Measurements from ENCODE around the gene NEIL3.
"Not testable (repeated sequence)": the region's sequence is repeated elsewhere in the genome, so short reads cannot be mapped to it uniquely, and the experiment has no call there.

Gene NEIL3

DNA sequence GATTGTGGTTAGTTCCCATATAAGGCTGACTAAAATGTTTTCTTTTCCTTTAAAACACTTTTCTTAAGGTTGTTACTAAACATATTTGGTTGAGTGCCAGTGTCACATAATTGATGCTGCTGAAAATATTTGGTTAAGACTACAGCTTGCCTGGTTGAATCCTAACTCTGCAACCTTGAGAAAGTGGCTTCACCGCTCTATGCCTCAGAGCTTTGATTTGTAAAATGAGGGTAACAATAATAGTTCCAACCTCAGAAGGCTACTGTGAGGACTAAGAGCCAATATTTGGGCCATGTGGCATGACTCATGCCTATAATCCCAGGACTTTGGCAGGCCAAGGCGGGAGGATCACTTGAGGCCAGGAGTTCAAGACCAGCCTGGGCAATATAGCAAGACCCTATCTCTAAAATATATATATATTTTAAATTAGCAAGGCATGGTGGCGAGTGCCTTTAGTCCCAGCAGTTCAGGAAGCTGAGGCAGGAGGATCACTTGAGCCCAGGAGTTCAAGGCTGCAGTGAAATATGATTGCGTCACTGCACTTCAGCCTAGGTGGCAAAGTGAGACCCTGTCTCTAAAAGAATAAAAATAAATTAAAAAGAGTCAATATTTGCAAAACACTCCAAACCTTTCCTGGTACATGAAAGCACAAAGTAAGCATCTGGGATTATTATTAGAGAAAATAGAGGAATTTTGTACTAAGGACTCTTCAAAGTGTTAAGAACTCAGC is 7.1 kb upstream of the NEIL3 start:
- no peak for DNase-seq

GRCh38 chr4:177304094-177304493 is 5.6 kb upstream of the NEIL3 start:
- DNase-seq, result no peak

GRCh38 chr4:177304864-177305263 is 4.8 kb upstream of the NEIL3 start:
- DNase-seq, result not testable (repeated sequence)

GRCh38 chr4:177308125-177308524 is 1.5 kb upstream of the NEIL3 start:
- peak; percentile 45 for DNase-seq

DNA sequence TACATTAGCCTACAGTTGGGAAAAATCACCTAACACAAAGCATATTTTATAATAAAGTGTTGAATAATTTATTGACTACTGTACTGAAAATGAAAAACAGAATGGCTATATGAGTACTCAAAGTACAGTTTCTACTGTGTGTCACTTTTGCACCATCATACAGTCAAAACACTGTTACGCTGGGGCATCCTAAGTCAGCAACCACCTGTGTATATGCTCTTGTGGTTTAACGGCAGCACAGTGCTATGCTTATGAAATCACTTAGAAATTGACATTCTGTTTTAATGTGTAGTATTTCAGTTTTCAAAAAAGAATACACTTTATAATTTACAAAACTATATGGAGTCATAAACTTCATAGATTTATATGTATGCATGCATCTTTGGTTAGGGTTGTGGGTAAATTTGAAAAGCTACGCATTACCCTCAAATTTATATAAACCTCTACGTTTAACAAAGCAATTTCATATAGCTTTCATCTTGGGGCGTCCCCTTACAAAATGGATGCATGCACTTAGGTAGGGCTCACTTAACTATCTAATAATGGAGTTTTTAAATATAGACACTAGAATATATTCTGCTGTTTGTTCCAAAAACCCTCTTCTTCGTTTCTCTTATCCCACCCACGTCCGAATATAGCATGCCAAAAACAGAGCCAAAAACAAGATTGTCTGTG is 690 bp upstream of the NEIL3 start:
- DNase-seq, result peak; percentile 75

- DNase-seq, result no peak
These were observed 1.9 kb downstream of the NEIL3 start for GRCh38 chr4:177311589-177311988.

DNA sequence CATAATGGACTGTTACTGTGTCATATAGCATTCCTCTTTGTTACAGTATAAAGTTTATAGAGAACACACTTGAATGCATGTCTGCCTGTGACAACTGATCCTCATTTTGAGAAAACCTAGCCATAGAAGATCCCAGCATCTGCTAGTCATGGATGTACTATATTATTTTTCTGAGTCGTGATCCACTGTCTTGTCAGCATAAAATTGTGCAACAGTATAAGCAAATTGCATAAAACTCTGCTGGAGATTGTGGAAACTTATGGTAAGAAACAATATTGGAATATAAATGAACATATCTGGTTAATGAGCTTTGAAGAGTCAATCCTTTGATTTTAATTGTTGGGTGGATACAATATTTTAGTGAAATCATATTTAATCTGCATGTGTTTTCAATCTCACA is 3.6 kb downstream of the NEIL3 start:
- no peak for DNase-seq

- no peak for DNase-seq
These were observed 6.2 kb downstream of the NEIL3 start for GRCh38 chr4:177315767-177316464.

DNA sequence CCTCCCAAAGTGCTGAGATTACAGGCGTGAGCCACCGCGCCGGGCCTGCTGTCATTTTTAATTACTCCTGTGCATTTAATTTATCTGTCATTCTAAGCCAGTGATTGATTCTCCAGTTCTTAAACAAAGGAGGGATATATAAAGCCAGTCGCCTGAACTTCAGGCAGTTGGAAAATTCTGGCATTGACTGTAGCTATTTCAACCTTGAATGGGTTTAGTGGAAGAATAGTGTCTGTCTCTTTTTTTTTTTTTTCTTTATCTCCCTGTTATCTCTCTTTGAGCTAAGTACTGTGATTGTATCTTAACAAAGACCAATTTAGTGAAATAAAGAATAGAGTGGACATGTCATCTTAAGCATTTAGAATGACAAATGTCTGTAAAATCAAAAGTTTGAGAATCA is 11.0 kb downstream of the NEIL3 start:
- DNase-seq, result no peak

GRCh38 chr4:177321647-177322046 is 12.0 kb downstream of the NEIL3 start:
- DNase-seq, result no peak

DNA sequence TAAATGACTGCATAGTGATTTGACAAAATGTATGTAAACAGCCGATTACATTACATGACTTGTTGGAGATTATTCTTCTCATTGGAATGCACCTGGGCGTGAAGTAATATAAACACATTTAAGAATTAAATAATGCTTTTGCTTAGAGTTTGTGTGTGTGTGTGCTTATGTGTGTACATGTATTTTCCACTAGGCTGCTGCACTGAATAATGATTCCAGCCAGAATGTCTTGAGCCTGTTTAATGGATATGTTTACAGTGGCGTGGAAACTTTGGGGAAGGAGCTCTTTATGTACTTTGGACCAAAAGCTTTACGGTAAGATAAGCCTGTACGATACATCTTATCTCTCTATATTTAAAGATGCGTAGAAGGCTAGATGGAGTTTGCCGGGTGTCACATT is 12.6 kb downstream of the NEIL3 start:
- DNase-seq, result no peak

GRCh38 chr4:177322881-177323280 is 13.2 kb downstream of the NEIL3 start:
- DNase-seq, result no peak

- no peak for DNase-seq
These were observed 13.7 kb downstream of the NEIL3 start for GRCh38 chr4:177323416-177323815.

DNA sequence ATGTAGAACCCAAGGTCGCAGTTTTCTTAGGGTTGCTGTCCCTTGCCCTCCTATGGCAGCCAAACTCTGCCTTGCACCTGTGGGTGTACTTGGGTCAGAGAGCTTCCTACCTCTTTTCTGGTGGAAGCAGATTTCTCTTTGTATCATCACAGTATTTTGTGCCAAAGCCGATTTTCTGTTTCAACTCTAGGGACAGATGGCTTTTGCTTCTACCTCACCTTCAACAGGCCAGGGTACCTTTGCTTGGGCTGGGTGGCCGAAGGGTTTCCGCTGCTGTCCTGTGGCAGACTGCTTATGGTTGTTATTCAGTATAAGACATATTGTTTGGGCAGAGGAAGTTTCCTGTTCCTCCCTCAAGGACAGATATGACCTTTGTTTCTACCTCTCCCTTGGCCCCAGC is 22.4 kb downstream of the NEIL3 start:
- no peak for DNase-seq

GRCh38 chr4:177339477-177340374 is 30.1 kb downstream of the NEIL3 start:
- DNase-seq, result peak; percentile 30

DNA sequence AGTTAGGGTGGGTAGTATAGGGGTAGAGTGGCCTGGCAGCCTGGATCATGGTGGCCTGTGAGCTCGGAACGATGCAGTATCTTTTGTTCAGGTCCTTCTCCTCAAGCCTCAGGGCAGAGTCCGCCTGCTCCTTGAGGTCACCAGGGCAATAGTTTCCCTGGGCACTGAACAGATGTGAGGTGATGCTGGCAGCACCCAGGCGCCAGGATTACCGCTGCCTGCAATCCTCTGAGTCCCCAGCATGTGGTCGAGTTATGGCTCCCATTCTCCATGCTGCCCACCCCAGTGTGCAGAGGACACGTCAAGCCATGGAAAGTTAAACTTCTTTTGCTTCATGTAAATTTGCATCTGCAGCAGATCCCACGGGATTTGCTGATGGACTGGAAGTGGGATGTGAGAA is 38.7 kb downstream of the NEIL3 start:
- no peak for DNase-seq

DNA sequence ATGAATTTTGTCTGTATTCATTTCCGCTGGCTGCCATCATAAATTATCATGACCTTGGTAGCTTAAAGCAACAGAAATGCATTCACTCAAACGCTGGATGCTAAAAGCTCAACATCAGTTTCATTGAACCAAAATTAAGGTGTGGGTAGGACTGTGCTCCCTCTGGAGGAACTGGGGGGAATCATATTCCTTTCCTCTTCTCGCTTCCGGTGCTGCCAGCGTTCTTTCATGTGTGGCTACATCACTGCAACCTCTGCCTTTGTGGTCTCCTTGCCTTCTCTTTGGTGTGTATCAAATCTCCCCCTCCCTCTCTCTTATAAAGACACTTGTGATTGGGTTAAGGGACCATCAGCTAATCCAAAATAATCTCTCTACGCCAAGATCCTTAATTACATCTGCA is 39.5 kb downstream of the NEIL3 start:
- no peak for DNase-seq

DNA sequence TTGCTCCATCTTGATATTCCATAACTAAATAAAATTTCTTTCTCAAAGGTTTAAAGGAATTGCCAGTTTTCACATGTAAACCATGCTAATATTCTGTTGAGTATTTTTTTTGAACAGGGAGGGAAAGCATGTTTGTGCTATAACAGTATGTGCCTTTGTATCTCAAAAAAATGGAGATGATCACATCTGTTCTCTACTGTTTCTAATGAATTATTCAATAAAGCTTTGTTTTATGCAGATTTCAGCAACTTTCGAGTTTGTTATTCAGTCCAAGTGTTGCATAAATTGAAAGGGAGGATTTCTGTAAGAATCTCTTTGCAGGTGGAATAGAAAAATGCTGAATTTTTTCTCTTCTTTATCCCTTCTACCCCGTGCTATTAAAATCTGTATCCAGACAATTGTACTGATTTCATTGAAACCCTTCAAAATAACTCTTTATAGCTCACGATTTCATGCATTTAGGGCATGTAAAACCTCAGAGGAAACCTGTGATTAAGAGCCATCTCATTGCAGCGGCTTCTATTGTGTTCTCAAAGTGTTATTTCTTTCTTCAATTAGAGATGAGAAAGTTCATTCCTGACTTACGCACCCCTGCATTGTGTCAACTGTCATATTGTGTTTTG is 42.1 kb downstream of the NEIL3 start:
- DNase-seq, result no peak

DNA sequence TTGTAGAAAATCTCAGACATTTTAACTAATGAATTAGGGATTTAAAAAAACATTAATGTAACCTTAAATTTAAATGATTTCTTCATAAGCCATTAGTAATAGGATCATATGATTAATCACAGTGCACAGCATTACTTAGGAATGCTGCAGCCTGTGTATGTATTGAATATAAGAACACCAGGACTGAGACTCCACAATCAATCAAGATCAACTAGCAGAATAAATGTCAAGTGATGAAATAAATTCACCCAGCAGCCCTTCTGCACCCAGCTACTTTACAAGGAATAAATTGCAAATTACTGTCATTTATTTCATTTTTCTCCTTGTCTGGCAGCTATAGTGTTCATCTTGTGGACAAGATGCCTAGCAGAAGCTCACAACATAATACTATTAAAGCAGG is 46.5 kb downstream of the NEIL3 start:
- no peak for DNase-seq

DNA sequence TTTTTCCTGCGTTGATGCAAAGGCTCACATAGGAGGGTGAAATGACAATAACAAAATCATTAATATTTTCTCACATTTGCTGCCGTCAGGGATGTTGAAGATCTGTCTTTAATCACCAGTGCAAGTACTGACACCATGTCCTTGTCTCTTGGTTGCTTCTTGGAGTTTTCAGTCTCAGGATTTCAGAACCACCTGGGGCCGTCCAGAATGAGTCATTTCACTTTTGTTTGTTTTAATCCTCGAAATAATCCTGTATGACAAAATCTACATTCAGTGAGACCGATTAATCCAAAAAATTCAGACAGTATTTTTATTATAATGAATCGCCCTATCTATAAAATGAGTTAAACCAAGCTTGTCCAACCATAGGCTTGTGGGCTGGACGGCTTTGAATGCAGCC is 47.2 kb downstream of the NEIL3 start:
- no peak for DNase-seq

- DNase-seq, result peak; percentile 18
These were observed 57.7 kb downstream of the NEIL3 start for GRCh38 chr4:177367336-177367735.

GRCh38 chr4:177369372-177369771 is 59.7 kb downstream of the NEIL3 start:
- DNase-seq, result no peak

DNA sequence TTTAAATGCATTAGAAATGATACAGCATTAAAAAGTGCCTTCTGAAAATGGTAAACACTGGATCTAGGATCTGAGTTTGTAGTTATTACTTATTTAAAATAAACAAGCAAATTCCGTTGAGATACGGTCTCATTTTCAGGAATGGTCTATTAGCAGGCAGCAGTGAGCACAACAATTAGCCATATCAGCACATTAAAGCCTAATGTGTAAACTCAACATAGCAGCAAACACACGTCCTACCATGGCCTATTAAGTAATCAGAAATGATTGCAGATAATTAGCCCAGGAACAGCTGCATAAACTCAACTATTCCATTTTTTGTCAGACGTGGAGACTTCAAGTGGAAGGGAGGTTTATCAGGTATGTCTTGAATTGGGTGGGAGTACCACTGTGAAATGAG is 61.8 kb downstream of the NEIL3 start:
- no peak for DNase-seq
